ENCODE data around the gene PTP4A2.

GRCh38 chr1:31955917-31956736 is 18.0 kb upstream of the PTP4A2 start:
- TF ChIP-seq POLR2A (IDR thresholded peaks at IDR 0.05) = peak; percentile 24
- TF ChIP-seq, protein P1, sequence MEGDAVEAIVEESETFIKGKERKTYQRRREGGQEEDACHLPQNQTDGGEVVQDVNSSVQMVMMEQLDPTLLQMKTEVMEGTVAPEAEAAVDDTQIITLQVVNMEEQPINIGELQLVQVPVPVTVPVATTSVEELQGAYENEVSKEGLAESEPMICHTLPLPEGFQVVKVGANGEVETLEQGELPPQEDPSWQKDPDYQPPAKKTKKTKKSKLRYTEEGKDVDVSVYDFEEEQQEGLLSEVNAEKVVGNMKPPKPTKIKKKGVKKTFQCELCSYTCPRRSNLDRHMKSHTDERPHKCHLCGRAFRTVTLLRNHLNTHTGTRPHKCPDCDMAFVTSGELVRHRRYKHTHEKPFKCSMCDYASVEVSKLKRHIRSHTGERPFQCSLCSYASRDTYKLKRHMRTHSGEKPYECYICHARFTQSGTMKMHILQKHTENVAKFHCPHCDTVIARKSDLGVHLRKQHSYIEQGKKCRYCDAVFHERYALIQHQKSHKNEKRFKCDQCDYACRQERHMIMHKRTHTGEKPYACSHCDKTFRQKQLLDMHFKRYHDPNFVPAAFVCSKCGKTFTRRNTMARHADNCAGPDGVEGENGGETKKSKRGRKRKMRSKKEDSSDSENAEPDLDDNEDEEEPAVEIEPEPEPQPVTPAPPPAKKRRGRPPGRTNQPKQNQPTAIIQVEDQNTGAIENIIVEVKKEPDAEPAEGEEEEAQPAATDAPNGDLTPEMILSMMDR (IDR thresholded peaks at IDR 0.05) = peak in 1 of 4 experiments; percentile 60
- TF ChIP-seq POLR2AphosphoS5 (IDR thresholded peaks at IDR 0.05) = peak; percentile 92
